ENCODE measurements around the gene MAP3K13. TPM values are rescaled to one million over a fixed set of nuclear protein-coding genes. Genes with fewer than 3 reads are reported as not detected.
A peak's percentile ranks its signal among the peaks of the same experiment; 100 is the strongest.
"Not testable (repeated sequence)": the region's sequence is repeated elsewhere in the genome, so short reads cannot be mapped to it uniquely, and the experiment has no call there.

MAP3K13 gene
- total RNA-seq, 1 donor from 2014 or later: 21.6 TPM

- Mint-ChIP-seq H3K4me1 (ENCODE audit: low read depth, unreplicated experiment) (peaks cover 3% of the 10 kb centered on the region), H3K27ac (ENCODE audit: unreplicated experiment) (no peak overlapping the region), H3K4me3 (ENCODE audit: unreplicated experiment) (no peak overlapping the region), H3K9me3 (ENCODE audit: unreplicated experiment) (peaks cover 2% of the 10 kb centered on the region), H3K36me3 (ENCODE audit: low read depth, unreplicated experiment) (peaks cover 2% of the 10 kb centered on the region), H3K27me3 (ENCODE audit: low read depth, unreplicated experiment) (no peaks in the 10 kb centered on the region)
- Histone ChIP-seq H3K27ac (ENCODE audit: low read depth, low read length) (no peak overlapping the region), H3K4me1 (ENCODE audit: insufficient read depth, low read length) (no peaks in the 10 kb centered on the region), H3K36me3 (ENCODE audit: insufficient read depth, low read length) (no peaks in the 10 kb centered on the region), H4K20me1 (ENCODE audit: insufficient read depth, low read length) (no peaks in the 10 kb centered on the region), H3K79me2 (ENCODE audit: insufficient read depth, low read length) (no peaks in the 10 kb centered on the region), H3K9me3 (ENCODE audit: insufficient read depth, low read depth, low read length) (no peaks in the 10 kb centered on the region), H2AFZ (ENCODE audit: low read depth, low read length) (no peak overlapping the region), H3K9ac (ENCODE audit: low read length) (no peak overlapping the region), H3K27me3 (ENCODE audit: insufficient read depth, low read length) (no peaks in the 10 kb centered on the region), H3K4me2 (ENCODE audit: low read length) (no peak overlapping the region), H3K4me3 (ENCODE audit: insufficient read depth, low read depth, low read length) (no peak overlapping the region)
- TF ChIP-seq CTCF (IDR thresholded peaks at IDR 0.05; ENCODE audit: insufficient read depth, low read depth, low read length) (no peak), EZH2 (IDR thresholded peaks at IDR 0.05; ENCODE audit: insufficient read depth, low read length) (no peak)
- DNase-seq (ENCODE audit: low read depth) (no peak), FAIRE-seq (no peak)
Observed at GRCh38 chr3:185416513-185416912, 53.6 kb downstream of the MAP3K13 start.

- H3K27ac ChIP-seq (ENCODE audit: low read depth, low read length); H3K9me3 Mint-ChIP-seq (ENCODE audit: unreplicated experiment); H4K20me1 ChIP-seq (ENCODE audit: insufficient read depth, low read length); H2AFZ ChIP-seq (ENCODE audit: low read depth, low read length); H3K27ac Mint-ChIP-seq (ENCODE audit: unreplicated experiment); DNase-seq (ENCODE audit: low read depth); H3K9me3 ChIP-seq (ENCODE audit: insufficient read depth, low read depth, low read length); FAIRE-seq; H3K4me1 Mint-ChIP-seq (ENCODE audit: low read depth, unreplicated experiment); H3K27me3 Mint-ChIP-seq (ENCODE audit: low read depth, unreplicated experiment); H3K4me3 ChIP-seq (ENCODE audit: insufficient read depth, low read depth, low read length); H3K27me3 ChIP-seq (ENCODE audit: insufficient read depth, low read length); H3K36me3 ChIP-seq (ENCODE audit: insufficient read depth, low read length); H3K4me3 Mint-ChIP-seq (ENCODE audit: unreplicated experiment); H3K79me2 ChIP-seq (ENCODE audit: insufficient read depth, low read length); H3K4me1 ChIP-seq (ENCODE audit: insufficient read depth, low read length); H3K36me3 Mint-ChIP-seq (ENCODE audit: low read depth, unreplicated experiment); H3K4me2 ChIP-seq (ENCODE audit: low read length); H3K9ac ChIP-seq (ENCODE audit: low read length): not testable (repeated sequence)
Observed at GRCh38 chr3:185418561-185418977, 55.6 kb downstream of the MAP3K13 start.

- TF ChIP-seq EZH2 (IDR thresholded peaks at IDR 0.05; ENCODE audit: insufficient read depth, low read length) (no peak), CTCF (IDR thresholded peaks at IDR 0.05; ENCODE audit: insufficient read depth, low read depth, low read length) (no peak)
- H2AFZ ChIP-seq (ENCODE audit: low read depth, low read length): no peak overlapping the region
- FAIRE-seq: no peak
- peaks cover 9% of the 10 kb centered on the region for H3K4me1 Mint-ChIP-seq (ENCODE audit: low read depth, unreplicated experiment)
- H3K4me3 Mint-ChIP-seq (ENCODE audit: unreplicated experiment): no peak overlapping the region
- H3K27ac ChIP-seq (ENCODE audit: low read depth, low read length): no peak overlapping the region
- H3K4me3 ChIP-seq (ENCODE audit: insufficient read depth, low read depth, low read length): no peak overlapping the region
- no peaks in the 10 kb centered on the region for H3K9me3 ChIP-seq (ENCODE audit: insufficient read depth, low read depth, low read length)
- no peaks in the 10 kb centered on the region for H4K20me1 ChIP-seq (ENCODE audit: insufficient read depth, low read length)
- peaks cover 4% of the 10 kb centered on the region for H3K4me1 ChIP-seq (ENCODE audit: insufficient read depth, low read length)
- H3K27me3 ChIP-seq (ENCODE audit: insufficient read depth, low read length): no peaks in the 10 kb centered on the region
- no peaks in the 10 kb centered on the region for H3K36me3 ChIP-seq (ENCODE audit: insufficient read depth, low read length)
- no peak overlapping the region for H3K9ac ChIP-seq (ENCODE audit: low read length)
- peaks cover 2% of the 10 kb centered on the region for H3K9me3 Mint-ChIP-seq (ENCODE audit: unreplicated experiment)
- no peak overlapping the region for H3K4me2 ChIP-seq (ENCODE audit: low read length)
- H3K27ac Mint-ChIP-seq (ENCODE audit: unreplicated experiment): no peak overlapping the region
- no peaks in the 10 kb centered on the region for H3K27me3 Mint-ChIP-seq (ENCODE audit: low read depth, unreplicated experiment)
- H3K36me3 Mint-ChIP-seq (ENCODE audit: low read depth, unreplicated experiment): peaks cover 2% of the 10 kb centered on the region
- peak; percentile 7 for DNase-seq (ENCODE audit: low read depth)
- H3K79me2 ChIP-seq (ENCODE audit: insufficient read depth, low read length): no peaks in the 10 kb centered on the region
Observed at GRCh38 chr3:185420762-185421161, 57.8 kb downstream of the MAP3K13 start.

All from astrocyte (in vitro differentiated cells and primary cell).